Activated CD4-positive, alpha-beta T cell treated with anti-CD3 and anti-CD28 coated beads, Interleukin-2, amount 10 ng/mL, durations not matched to agents 24 days and 14 days (primary cell): ENCODE measurements around the gene CADPS2. TPM values are rescaled to one million over a fixed set of nuclear protein-coding genes. Genes with fewer than 3 reads are reported as not detected.
"Not testable (repeated sequence)": the region's sequence is repeated elsewhere in the genome, so short reads cannot be mapped to it uniquely, and the experiment has no call there.

Experiments
- DNase-seq: peaks from one replicate; pipeline ENCODE4 v3.0.0; 2022
- H3K27ac Mint-ChIP-seq: one replicate; pipeline ENCODE4 v1.8.0; 2022; ENCODE audit warnings: mild to moderate bottlenecking, mixed read lengths
- H3K27me3 Mint-ChIP-seq: one replicate; pipeline ENCODE4 v1.8.0; 2022; ENCODE audit warnings: mixed read lengths
- H3K36me3 Mint-ChIP-seq: one replicate; pipeline ENCODE4 v1.8.0; 2022; ENCODE audit warnings: low read depth, mild to moderate bottlenecking, mixed read lengths
- H3K4me1 Mint-ChIP-seq: one replicate; pipeline ENCODE4 v1.8.0; 2021; ENCODE audit warnings: mixed read lengths
- H3K4me3 Mint-ChIP-seq: one replicate; pipeline ENCODE4 v1.8.0; 2022; ENCODE audit warnings: mild to moderate bottlenecking, moderate library complexity, mixed read lengths
- H3K9me3 Mint-ChIP-seq: one replicate; pipeline ENCODE4 v1.8.0; 2021; ENCODE audit warnings: mixed read lengths
- intact Hi-C: fragments of 100-400 bp; cut with micrococcal nuclease; formaldehyde crosslinking; loops from one replicate; pipeline ENCODE4 v1.15.1; 2023
- total RNA-seq: library from RNA; stranded (reverse); gene quantifications from 2 replicates; pipeline ENCODE4 v1.2.3, GENCODE V29; 2022

The CADPS2 gene
- total RNA-seq, 1 donor from 2014 or later, result not detected

DNA sequence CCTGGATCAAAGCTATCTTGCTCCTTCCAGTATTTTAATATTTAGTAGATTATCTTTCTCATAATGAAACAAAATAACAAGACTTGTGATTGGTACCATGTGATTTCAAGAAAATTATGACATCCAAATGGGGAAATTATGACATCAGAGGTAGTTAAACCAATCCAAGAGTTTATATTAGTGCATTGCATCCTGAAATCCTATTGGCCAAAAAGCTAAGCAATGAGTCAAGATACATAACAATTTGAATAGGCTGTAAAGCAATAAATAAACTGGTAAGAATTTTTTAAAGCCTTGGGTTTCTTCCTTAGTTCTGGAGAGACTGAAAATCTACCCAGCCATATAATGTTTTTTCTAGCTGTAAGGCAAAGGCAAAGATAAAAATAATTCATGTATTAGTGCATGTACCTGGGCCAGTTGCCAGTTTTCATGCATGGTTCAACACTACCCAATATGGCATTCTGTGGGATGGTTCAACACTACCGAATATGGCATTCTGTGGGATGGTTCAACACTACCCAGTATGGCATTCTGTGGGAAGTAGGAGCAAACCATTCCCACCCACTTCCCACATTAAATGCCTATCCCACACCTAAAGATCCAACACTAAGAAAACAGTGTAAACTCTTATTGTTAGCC, 183.3 kb downstream of the CADPS2 start, which contains the start of gene RNF148:
Gene RNF148, minus strand, starts transcription at position 51 of the 639 bp plus-strand sequence. CDS start 172 bp downstream, outside the sequence.
- Mint-ChIP-seq H3K9me3 (no peaks in the 10 kb centered on the region), H3K27me3 (no peaks in the 10 kb centered on the region), H3K4me3 (no peak within 1 kb of the TSS), H3K4me1 (no peaks in the 10 kb centered on the region), H3K27ac (no peak within 1 kb of the TSS), H3K36me3 (no peaks in the 10 kb centered on the region)
- intact Hi-C loops, result no loop called here
- DNase-seq, result no peak

DNA sequence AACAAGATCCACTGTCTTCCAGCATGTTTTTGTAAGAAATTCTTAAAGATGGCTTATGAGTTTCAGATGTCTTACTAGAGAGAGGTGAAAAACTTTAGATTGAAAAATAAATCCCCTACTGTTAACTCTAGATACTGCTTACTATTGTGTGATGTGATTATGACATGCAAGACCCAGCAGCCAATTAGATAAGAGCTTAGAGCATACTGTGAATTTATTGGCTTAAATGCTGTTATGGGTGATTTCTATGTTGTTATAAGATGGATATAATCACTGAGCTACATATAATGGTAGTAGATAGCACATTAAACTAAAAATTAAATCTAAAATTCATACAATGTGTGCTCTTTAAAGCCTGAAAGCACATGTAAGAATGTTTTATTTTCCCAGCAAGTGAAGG, 187.2 kb downstream of the CADPS2 start, which contains the start of gene RNF133:
Gene RNF133, minus strand, starts transcription at position 101 of the 400 bp plus-strand sequence. CDS start 199 bp downstream, outside the sequence.
- no peak within 1 kb of the TSS for H3K4me3 Mint-ChIP-seq
- intact Hi-C loops, result no loop called here
- no peak within 1 kb of the TSS for H3K27ac Mint-ChIP-seq
- H3K9me3 Mint-ChIP-seq, result no peaks in the 10 kb centered on the region
- no peak for DNase-seq
- H3K4me1 Mint-ChIP-seq, result no peaks in the 10 kb centered on the region
- H3K36me3 Mint-ChIP-seq, result no peaks in the 10 kb centered on the region
- no peaks in the 10 kb centered on the region for H3K27me3 Mint-ChIP-seq

DNA sequence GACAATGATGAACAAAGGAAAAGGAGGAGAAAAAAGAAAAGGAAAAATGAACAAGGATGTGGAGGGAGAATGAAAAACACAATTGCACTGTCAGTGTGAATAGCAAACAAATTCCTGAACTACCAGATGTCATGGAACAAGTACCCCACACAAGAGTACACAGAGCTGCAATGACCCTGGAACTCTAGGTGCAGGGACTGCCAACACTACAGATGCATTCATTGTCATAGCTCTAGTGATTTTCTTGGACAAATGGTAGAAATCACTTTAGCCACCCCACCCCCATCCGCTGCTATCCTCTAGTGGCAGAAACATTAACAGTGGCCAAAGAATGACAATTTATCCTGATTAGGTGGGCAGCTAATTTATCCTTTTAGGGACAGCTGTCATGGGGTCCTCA, 190.4 kb downstream of the CADPS2 start:
- DNase-seq, result no peak
- Mint-ChIP-seq H3K27me3 (no peaks in the 10 kb centered on the region), H3K4me1 (no peaks in the 10 kb centered on the region), H3K36me3 (no peaks in the 10 kb centered on the region), H3K9me3 (peaks cover 3% of the 10 kb centered on the region), H3K27ac (no peak overlapping the region), H3K4me3 (no peak overlapping the region)
- intact Hi-C loops, result no loop called here

DNA sequence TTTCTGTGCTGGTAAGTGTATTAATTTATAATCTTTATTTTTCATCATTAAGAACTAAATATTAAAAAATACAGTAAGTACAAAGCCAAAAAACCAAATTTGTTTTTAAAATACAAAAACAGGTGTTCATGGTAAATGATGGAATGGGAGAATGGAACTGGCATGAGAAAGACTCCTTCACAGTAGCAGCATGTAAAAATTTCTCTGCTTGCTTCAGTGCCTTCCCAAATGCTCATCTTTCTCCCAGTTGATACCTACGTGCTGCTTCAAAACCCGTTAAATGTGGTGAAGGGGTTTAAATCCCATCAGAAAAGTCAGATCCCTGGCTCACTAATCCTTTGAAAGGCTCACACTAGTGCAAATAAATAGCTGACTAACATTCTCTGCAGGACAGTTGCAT, 191.6 kb downstream of the CADPS2 start:
- H3K27ac Mint-ChIP-seq, result no peak overlapping the region
- H3K4me1 Mint-ChIP-seq, result no peaks in the 10 kb centered on the region
- no peak for DNase-seq
- no peak overlapping the region for H3K4me3 Mint-ChIP-seq
- no peaks in the 10 kb centered on the region for H3K36me3 Mint-ChIP-seq
- H3K27me3 Mint-ChIP-seq, result no peaks in the 10 kb centered on the region
- peaks cover 3% of the 10 kb centered on the region for H3K9me3 Mint-ChIP-seq
- intact Hi-C loops, result no loop called here

DNA sequence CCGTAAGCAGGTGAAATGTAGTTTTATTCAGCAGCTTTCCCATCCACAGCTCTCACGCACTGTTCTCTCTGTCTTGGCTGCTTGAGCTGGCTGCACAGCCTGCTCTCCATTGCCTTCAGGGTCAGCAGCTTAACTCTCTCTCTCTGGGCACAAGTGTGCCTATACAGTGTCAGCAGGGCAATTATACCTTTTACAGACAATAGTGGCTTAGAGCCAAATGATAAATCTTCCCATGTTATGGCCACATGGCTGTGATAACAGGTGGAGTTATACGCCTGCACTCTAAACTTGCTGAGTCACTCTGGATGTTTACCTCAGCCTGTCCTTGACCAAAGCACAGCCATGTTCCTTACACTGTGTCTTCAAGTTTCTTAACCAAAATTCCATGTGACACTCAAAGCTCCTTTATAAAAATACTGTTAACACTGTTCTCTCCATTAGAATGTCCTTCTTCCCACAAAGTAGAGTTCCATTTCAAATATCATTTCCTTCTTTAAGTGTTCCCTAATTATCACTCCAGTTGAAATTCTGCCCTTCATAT, 193.4 kb downstream of the CADPS2 start:
- Mint-ChIP-seq H3K36me3 (no peaks in the 10 kb centered on the region), H3K9me3 (peaks cover 3% of the 10 kb centered on the region), H3K27me3 (no peaks in the 10 kb centered on the region), H3K27ac (no peak overlapping the region), H3K4me1 (no peaks in the 10 kb centered on the region), H3K4me3 (no peak overlapping the region)
- DNase-seq, result no peak
- intact Hi-C loops, result no loop called here

DNA sequence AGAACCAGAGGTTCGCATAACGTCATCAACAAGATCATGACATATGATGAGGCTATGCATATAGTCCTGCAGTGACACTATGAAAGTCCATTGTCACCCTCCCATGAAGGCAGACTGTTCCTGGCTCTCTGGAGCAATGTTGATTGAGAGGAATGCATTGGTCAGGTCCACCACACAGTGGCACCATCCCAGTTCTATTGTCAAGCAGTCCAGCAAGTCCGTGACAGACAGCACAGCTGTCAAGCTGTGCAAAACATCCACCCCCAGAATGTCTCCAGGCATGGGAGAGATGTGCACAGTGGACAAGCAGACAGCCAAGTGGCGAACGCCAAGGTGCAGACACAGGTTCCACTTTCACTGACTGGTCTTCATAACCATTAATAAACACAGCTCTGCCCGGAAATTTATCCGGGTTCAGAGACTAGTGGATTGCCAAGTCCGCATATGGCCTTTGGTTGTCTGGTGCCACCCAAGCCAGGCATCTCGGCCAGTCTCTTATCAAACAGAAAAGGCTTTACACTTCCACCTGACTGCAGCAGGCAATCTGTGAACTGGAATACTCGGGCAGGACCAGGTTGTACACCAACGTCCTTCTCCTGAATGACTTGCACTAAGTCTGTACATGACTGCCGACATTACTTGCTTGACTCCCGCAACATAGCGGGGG, 194.6 kb downstream of the CADPS2 start:
- no peak overlapping the region for H3K27ac Mint-ChIP-seq
- no peak for DNase-seq
- H3K4me3 Mint-ChIP-seq, result no peak overlapping the region
- no peaks in the 10 kb centered on the region for H3K36me3 Mint-ChIP-seq
- H3K9me3 Mint-ChIP-seq, result peaks cover 3% of the 10 kb centered on the region
- no peaks in the 10 kb centered on the region for H3K4me1 Mint-ChIP-seq
- intact Hi-C loops, result no loop called here
- H3K27me3 Mint-ChIP-seq, result no peaks in the 10 kb centered on the region

DNA sequence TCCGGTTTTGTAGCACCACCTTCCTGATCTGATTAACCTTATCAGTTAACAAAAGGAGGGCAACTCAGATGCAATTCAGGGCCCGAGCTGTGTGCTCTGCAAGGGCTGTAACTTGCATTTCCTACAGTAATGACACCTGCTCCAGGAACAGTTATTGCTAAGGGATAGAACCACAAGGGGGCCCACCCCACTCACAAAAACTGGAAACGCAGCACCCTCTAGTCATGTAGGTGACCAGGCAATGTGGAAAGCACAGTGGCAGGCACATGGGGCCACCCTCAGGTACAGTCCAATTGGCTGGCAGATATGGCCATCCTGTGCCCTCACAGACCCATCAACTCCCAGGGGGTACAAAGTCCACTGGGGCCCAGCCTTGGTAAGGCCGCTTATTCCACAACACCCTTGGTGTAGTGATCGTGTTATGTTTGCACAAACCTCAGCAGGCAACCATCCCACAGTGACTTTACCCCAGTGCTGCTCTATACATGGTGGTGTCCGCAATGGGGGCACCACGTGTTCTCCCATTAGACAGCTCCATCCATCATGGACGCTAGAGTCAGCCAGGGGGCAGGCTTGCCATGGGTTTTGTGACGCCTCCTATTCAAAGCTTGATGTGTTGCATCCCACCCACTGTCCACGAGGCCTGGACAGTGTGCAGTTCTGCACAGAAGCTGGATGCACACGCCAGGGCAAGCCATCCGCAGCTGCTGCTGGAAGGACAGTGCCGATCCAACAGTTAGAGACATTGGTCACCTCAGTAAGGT, 196.7 kb downstream of the CADPS2 start:
- intact Hi-C loops, result no loop called here
- Mint-ChIP-seq H3K4me1 (no peaks in the 10 kb centered on the region), H3K36me3 (no peaks in the 10 kb centered on the region), H3K4me3 (no peak overlapping the region), H3K27ac (no peak overlapping the region), H3K27me3 (no peaks in the 10 kb centered on the region), H3K9me3 (peaks cover 3% of the 10 kb centered on the region)
- no peak for DNase-seq

DNA sequence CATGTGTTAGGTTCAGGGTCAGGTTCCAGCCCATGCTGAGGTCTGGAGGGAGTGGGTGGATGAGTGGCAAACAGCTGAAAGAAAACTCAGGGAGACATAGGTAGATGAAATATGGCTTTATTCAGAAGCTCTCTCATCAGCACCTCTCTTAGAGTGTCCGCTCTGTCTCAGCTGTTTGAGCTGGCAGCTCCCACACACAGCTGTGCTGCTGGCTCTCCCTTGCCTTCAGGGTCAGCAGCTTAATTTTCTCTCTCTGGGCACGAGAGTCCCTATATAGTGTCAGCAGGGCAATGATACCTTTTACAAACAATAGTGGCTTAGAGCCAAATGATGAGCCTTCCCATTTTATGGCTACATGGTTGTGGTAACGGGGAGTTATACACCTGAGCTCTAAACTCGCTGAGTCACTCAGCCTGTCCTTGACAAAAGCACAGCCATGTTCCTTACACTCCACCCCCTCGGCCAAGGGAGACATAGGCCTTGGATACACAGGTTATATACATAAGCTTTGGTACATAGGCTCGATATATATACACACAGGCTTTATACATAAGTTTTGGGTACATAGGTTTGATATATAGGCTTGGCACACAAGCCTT, 197.8 kb downstream of the CADPS2 start:
- DNase-seq, result no peak
- H3K36me3 Mint-ChIP-seq, result no peaks in the 10 kb centered on the region
- H3K27me3 Mint-ChIP-seq, result no peaks in the 10 kb centered on the region
- H3K9me3 Mint-ChIP-seq, result peaks cover 3% of the 10 kb centered on the region
- no peaks in the 10 kb centered on the region for H3K4me1 Mint-ChIP-seq
- no peak overlapping the region for H3K4me3 Mint-ChIP-seq
- intact Hi-C loops, result no loop called here
- no peak overlapping the region for H3K27ac Mint-ChIP-seq

DNA sequence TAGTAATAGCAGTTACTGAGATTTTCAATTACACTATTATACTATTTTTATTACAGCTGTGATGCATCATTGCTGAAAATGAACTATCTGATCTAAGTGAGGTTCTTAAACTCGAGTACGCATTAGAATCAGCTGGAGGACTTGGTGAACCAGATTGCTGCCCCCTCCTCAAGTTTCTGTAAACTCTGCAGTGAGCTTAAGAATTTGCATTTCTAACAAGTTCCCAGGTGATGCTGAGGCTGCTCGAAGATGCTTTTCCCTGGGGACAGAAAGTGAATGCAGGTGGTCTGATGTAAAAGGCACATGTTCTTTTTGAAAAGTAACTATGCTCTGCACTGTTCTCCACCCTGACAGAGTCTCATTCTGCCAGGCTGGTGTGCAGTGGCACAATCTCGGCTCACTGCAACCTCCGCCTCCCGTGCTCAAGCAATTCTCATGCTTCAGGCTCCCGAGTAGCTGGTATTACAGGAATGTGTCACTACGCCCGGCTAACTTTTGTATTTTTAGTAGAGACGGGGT, 199.8 kb downstream of the CADPS2 start:
- H3K27me3 Mint-ChIP-seq, result no peaks in the 10 kb centered on the region
- H3K36me3 Mint-ChIP-seq, result no peaks in the 10 kb centered on the region
- intact Hi-C loops, result no loop called here
- H3K4me3 Mint-ChIP-seq, result no peak overlapping the region
- no peaks in the 10 kb centered on the region for H3K4me1 Mint-ChIP-seq
- no peak overlapping the region for H3K27ac Mint-ChIP-seq
- no peaks in the 10 kb centered on the region for H3K9me3 Mint-ChIP-seq
- DNase-seq, result no peak

DNA sequence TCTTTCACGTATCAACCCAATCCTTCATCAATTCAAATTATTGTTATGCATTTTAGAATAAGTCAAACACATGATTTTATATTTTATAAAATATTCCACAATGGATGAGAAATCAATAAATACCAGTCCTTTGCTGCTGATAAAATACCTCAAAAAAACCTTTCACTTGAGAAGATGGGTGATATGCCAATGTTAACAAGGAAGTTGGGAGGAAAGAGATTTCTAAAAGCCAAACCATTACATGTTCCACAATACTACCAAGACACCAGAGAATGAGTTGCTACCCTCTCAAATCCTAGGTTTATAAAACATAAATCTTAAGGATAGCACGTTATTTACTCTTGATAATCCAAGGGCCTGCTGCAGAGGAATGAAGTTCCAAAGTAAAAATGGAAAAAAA, 201.8 kb downstream of the CADPS2 start:
- Mint-ChIP-seq H3K36me3 (no peaks in the 10 kb centered on the region), H3K27ac (no peak overlapping the region), H3K4me3 (no peak overlapping the region), H3K4me1 (no peaks in the 10 kb centered on the region), H3K9me3 (no peaks in the 10 kb centered on the region), H3K27me3 (no peaks in the 10 kb centered on the region)
- DNase-seq, result no peak
- intact Hi-C loops, result no loop called here

DNA sequence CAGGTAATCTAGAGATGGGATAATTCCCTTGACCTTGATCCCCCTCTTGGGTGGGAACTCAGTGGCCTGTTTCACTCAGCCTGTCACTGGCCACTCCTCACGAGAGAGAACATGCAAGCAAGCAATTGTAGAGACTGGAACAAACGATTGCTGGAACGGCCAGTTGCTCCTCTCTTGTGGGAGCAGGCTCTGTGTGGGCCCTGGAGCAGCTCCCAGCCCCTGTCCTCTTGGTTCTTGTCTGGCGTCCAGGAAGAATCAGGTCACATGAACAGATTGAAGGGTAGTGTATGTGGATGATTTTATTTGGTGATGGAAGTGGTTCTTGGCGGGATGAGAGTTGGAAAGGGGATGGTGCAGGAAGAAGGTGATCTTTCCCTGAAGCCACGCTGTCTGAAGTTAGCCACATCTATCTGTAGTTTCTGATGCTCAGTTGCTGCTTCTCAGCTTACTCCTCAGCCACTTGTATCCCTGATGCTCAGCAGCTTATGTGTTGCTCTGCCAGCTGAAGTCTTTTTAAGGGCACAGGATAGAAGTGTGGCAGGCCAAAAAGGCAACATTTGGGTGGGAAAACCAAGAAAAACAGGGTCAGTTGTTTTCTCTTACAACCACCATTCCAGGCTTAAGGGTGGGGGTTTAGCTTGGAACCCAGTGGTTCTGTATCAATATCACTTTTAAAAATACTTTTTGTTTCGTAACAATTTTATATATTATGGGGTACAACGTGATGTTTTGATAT, 203.3 kb downstream of the CADPS2 start:
- no peaks in the 10 kb centered on the region for H3K27me3 Mint-ChIP-seq
- intact Hi-C loops, result no loop called here
- no peak overlapping the region for H3K4me3 Mint-ChIP-seq
- no peak for DNase-seq
- H3K9me3 Mint-ChIP-seq, result no peaks in the 10 kb centered on the region
- H3K36me3 Mint-ChIP-seq, result no peaks in the 10 kb centered on the region
- H3K4me1 Mint-ChIP-seq, result no peaks in the 10 kb centered on the region
- H3K27ac Mint-ChIP-seq, result no peak overlapping the region

DNA sequence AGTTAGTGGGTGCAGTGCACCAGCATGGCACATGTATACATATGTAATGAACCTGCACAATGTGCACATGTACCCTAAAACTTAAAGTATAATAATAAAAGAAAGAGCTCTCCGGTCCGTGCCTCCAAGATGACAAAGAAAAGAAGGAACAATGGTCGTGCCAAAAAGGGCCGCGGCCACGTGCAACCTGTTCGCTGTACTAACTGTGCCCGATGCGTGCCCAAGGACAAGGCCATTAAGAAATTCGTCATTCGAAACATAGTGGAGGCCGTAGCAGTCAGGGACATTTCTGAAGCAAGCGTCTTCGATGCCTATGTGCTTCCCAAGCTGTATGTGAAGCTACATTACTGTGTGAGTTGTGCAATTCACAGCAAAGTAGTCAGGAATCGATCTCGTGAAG, 205.1 kb downstream of the CADPS2 start:
- DNase-seq, H3K27me3 Mint-ChIP-seq, H3K4me3 Mint-ChIP-seq, H3K27ac Mint-ChIP-seq, H3K36me3 Mint-ChIP-seq, H3K4me1 Mint-ChIP-seq, intact Hi-C loops, H3K9me3 Mint-ChIP-seq: not testable (repeated sequence)

DNA sequence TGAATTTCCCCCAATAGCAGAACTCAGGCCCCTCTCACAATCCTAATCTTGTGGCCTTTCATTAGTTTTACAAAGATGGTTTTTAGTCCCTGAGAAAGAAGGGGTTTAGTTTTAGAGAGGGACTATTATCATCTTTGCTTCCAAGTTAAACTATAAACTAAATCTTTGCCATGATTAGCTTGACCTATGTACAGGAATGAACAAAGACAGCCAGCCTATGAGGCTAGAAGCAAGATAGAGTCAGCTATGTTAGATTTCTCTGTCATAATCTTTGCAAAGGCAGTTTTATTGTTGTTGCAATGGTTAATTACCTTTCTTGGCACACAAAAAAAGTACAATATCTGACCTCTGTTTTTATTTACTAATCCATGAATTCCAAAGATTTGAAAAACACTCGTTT, 206.4 kb downstream of the CADPS2 start:
- no peaks in the 10 kb centered on the region for H3K27me3 Mint-ChIP-seq
- no peaks in the 10 kb centered on the region for H3K4me1 Mint-ChIP-seq
- DNase-seq, result no peak
- intact Hi-C loops, result no loop called here
- H3K36me3 Mint-ChIP-seq, result no peaks in the 10 kb centered on the region
- no peak overlapping the region for H3K4me3 Mint-ChIP-seq
- no peaks in the 10 kb centered on the region for H3K9me3 Mint-ChIP-seq
- no peak overlapping the region for H3K27ac Mint-ChIP-seq
